HG03039 (cell line): ENCODE data around the gene POU6F2.

Experiments used
- ATAC-seq: cut with Tn5 transposase; IDR thresholded peaks from one replicate; pipeline ENCODE4 v1.9.1; 2021; ENCODE audit warnings: mild to moderate bottlenecking, moderate library complexity; ENCODE audit not compliant: unreplicated experiment

POU6F2 gene

DNA sequence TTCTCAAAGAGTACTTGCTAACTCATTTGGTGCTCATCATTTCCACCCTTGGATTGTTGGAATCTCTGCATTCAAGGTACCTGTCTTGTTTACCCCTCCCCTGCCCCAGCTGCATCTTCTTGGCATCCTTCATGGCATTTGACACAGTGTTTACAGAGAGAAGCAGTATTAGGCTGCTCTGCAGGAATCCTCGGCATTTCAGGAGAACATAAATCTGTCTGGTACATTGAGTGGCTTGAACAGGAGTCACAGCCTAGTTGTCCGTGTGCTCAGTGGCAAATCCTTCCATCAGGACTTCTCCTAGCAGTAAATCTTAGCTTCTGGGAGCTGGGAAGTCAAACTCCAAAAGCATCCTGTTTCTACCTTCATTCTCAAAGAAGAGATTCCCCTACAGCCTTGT is 451.7 kb downstream of the POU6F2 start:
- no peak for ATAC-seq

DNA sequence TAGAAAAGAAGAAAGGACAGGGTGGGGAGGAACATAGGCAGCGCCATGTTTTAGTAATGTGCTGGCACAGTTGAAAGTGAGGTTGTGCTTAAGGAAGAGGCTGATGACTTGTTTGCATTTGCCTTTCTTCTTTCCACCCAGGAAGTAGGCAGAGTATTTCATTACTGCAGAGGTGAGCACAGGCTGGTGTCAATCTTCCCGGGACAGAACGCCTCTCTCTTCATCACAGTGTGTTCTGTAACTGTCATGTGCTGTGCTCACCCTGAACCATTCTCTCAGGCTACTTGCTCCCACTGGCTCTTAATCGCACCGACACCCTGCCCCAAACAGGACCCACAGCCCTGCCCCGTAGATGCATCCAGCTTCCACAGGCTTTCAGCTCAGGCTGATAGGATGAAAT is 452.7 kb downstream of the POU6F2 start:
- ATAC-seq: no peak

DNA sequence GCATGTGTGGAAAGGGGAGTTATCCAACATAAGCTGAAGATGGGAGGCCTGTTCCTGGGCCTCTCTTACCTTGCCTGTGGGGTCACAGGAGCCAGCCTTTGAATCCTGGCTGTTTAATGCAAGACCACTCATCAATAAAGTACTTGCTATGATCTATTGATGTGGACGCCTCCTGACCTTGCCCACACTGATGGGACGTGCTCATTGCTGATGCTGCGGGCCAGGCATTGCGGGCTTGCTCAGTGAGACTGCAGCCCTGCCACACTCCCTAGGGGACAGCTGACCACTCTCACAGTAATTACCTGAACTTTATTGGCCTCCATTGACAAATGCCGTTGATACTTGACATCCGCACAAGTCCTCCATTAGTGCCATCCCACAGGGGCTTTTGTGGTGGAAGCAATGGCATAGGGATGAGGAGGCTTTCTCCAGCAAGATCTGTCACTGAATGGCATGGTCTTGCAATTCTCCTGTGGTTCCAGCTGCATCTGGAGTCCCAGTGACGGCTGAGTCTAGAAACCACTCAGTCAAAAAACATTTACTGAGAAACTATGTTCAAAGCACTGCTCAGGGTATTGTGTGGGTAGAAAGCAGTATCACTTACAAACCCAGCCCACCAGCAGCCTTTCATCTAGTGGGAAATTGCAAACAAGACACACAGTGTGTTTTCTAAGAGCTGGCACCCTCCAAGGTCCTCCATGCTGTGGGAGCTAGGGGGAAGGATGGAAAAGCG is 453.4 kb downstream of the POU6F2 start:
- no peak for ATAC-seq

DNA sequence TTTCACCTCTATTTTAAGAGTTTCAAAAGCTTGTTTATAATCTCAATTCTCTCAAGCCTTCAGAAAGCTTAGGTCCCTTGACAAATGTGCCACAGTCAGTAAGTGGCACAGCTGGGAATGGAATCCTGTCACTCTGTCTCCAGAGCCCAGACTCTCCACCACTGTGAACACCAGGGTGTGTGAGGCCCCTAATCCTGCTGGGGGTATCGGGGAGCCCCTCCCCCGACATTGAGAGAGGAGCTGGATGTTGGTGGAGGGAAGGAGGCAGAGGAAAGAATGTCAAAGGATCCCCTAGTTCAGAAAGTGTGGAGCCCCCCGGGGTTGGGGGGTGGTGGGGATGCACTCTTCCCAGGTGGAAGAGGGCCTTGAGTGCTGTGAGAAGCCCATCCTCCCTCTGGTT is 454.7 kb downstream of the POU6F2 start:
- no peak for ATAC-seq

DNA sequence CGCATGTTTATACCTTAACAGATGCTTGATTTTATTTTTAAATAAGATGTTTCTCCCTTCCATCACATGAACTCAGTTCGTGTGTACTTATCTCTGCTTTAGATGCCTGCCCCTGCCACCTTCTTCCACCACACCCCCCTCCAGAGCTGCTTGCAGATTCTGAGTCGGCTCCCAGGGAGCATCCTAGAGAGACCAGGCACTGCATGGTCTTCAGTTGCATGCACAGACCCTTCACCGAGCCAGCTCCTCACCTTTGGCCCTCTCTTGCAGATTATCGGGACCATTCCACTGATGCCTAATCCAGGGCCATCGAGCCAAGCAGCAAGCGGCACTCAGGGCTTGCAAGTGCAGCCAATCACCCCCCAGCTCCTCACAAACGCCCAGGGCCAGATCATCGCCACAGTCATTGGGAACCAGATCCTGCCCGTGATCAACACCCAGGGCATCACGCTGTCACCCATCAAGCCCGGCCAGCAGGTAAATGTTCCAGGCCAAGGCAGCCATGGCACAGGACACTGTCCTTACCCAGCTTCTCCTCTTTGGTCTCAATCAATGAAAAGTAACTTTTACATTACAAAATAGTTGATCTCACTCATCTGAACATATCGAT is 455.2 kb downstream of the POU6F2 start:
- no peak for ATAC-seq

DNA sequence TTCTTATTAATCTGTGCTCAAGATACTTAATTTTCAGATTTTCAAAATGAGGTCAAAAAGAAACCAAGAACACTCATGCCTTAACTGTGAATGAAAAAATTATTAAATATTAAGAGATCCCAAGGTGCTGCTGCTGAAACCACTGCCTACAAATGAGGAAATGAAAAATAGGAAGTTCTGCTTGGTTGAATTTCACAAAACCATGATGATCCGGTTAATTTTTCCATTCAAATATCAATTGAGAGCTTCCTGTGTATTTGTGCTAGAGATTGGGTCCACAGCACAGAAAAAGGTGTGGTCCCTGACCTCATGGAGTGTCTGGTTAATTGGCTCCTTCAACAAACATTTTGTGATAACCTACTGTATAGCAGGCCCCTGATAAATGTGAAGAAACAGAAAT is 455.8 kb downstream of the POU6F2 start:
- ATAC-seq: no peak

DNA sequence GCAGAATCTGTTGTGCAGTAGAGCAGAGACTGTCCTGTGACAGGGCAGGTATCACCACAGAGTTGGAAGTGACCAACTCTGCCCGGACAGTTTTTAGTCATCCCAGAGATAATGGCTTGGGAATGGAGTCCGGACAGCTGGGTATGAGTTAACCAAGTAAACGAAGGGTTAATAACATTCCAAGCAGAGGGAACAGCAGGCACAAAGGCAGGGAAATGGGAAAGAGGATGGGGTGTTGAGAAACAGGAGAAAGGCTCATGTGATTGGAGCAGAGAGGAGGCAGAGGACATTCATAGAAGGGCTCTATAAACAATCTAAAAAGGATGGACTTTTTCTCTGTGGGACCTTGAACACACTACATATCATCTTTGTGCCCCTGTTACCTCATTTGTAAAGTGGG is 456.3 kb downstream of the POU6F2 start:
- no peak for ATAC-seq

DNA sequence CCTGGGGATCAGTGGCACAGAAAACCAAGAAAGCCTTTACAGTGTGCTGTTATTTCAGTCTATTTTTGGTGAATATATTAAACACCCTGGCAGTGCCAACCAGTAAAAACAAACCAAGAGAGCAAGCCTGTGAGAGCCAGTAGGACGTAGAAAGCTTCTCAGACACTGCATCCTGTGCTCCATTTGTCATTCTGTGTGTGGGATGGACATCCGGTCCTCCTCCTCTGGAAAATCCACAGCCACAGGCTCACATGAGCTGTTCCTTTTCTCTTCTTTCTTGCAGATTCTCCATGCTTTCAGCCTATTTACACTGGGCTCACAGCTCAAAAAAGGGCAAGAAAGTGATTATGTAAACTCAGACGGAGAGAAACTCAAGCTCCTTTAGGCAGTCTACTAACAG is 468.8 kb downstream of the POU6F2 start:
- no peak for ATAC-seq

DNA sequence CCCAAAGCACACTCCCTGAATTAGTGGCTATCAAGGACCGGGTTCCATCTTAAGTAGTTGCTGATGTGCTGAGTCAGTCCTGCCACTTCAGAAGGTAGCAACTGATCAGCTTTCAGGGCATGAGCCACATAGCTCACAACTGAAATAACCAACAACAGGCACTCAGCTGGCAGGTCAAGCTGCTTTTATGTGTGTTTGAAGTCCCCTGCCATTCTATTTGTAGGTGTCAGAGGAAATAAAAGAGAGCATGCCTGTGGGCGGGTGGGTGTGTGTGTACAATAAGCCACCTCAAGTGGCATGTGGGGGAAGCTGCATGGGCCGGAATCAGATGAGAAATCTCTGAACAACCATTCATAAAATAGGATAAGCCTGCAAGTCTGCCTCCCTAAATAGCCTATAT is 474.2 kb downstream of the POU6F2 start:
- no peak for ATAC-seq

DNA sequence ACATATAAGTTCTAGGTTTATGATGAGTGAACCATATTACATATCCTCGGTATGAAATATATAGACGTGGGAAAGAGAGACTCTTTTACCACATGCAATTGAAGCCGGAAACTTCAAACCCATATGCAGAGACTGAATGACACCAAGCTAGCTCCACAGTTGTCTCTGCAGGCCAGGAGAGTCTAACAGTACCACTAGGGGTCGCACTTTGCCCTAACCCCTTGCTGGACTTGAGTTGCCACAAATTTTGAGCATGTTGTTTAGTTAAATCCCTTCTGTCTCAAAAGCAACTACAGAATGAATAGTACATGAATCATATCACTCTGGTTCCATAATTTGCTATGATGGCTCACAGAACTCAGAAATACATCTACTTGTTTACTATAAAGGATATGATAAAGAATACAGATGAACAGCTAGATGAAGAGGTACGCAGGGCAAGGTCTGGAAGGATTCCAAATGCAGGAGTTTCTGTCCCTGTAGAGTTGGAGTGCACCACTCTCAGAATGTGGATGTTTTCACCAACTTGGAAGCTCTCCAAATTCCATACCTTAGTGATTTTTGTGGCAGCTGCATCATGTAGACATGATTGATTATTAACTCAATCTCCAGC is 476.1 kb downstream of the POU6F2 start:
- ATAC-seq: peak; percentile 78

DNA sequence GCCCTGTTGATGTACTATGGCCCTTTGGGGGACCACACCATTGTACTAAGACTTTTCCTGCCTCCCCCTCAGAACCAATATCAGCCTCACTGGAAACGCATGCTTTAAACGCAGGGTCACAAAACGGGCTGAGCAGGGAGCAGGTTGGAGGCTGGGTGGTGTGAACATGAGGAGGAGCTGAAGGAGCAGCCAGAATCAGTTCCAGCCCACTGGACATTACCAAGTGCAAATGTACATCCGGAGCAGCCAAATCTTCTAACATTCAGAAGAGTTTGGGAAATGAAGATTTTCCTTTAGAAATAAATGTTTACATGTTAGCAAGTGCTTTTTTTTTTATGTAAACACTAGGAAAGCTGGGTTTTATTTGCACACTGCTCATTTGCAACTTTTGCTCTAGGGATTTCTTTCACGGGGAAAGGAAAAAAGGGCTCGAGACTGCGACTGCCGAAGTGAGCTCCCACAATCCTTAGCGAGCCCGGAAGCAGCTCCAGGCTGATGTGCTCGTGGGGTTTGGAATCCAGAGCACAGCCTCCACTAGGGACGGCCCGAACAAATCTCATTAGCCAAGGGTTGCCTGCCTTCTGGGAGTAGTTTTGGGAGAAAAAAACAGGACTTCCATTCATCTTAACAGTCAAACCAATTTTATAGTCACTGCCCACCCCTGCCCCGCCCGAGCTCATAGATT is 480.5 kb downstream of the POU6F2 start:
- no peak for ATAC-seq

DNA sequence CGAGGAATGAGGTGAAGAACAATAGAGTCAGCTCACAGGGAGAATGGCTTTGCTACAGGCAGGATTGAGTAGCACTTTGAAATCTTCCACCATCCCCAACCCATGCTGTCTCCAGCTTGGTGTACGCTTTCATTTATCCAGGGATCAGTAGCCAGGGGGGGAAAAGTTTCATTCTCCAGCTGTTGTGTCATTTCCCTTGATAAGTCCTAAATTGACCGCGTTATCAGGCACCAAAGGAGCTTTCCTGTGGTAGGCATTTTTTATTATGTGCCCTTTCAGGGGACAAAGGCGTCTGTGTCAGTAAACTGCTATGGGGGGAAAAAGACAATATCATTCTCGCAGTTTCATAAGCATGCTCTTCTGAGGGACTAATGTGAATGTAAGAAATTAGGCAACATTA is 481.9 kb downstream of the POU6F2 start:
- ATAC-seq: no peak

DNA sequence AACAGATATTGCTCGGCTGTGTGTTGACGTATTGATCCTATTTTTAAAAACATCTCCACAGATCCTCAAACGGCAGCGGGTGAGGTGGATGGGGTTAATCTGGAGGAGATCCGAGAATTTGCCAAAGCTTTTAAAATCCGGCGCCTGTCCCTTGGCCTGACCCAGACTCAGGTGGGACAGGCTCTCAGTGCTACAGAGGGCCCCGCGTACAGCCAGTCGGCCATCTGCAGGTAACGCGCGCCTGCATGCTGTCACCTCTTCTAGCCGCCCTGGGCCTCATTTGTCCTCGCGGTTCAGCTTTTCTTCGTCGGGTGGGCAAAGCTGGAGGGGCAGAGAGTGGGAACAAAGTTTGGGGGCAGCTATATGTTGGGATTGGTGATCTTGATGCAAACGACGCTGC is 482.8 kb downstream of the POU6F2 start:
- ATAC-seq: no peak

DNA sequence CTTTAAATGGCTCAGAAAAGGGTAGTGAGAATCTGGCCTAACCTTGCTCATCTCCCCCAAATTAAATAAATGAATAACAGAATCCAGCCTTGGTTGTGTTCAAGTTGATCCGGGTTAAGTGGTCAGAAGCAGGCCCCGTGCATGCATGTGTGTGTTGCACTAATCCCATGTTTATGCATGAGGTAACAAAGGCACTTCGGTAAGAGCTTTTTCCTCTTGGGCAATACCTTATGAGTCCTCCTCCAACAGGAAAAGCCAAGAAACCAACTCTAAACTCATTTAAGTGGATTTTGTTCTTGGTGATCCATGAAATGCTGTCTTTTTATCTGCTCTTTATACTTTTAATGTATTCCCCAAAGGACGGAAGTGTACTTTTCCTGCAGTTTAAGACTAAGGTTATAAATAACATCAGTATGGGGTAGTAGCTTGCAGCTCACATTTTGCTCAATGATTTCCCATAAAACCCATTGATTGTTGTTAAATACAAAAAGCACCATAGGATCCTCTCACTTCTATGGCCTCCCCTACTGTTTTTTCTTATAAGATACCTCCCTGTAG is 483.6 kb downstream of the POU6F2 start:
- no peak for ATAC-seq

DNA sequence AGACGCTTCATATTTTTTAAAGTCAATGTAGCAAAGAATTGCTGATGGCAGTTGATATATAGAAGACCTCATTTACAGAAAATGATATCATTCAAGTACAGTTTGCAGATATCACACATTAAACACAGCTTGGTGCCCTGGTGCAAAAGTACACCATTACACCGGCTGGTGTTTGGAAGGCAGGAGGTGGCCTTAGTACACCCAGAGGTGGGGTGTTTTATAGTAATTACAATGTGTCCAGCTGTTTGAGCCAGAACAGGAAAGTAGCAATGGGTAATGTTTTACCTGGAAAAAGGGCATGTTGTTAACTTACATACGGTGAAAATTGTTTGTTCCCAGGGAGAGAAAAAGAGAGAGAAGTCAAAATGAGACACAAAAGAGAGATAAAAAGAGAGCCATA is 485.5 kb downstream of the POU6F2 start:
- ATAC-seq: no peak

DNA sequence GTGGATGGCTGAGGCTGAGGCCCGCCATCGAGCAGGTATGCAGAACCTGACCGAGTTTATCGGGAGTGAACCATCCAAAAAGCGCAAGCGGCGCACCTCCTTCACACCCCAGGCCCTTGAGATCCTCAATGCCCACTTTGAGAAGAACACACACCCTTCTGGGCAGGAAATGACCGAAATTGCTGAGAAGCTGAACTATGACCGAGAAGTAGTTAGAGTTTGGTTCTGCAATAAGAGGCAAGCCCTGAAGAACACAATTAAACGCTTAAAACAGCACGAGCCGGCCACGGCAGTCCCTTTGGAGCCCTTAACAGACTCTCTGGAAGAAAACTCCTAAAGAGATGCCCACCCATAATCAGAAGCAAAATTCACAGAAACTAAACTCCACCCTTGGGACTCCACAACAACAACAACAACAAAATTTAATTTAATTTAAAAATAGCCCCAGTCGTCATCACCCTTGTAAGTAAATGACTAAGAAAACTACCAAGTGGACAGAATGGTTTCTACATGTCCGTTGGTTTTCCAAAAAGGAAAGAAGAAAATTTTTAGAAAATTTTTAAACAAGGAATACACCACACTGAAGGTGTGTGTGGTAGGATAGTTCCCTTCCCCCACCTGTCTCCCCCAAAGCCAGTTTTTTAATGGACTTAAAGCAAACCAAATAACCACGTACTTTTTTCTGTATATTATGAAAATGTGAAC is 486.8 kb downstream of the POU6F2 start:
- ATAC-seq: no peak

DNA sequence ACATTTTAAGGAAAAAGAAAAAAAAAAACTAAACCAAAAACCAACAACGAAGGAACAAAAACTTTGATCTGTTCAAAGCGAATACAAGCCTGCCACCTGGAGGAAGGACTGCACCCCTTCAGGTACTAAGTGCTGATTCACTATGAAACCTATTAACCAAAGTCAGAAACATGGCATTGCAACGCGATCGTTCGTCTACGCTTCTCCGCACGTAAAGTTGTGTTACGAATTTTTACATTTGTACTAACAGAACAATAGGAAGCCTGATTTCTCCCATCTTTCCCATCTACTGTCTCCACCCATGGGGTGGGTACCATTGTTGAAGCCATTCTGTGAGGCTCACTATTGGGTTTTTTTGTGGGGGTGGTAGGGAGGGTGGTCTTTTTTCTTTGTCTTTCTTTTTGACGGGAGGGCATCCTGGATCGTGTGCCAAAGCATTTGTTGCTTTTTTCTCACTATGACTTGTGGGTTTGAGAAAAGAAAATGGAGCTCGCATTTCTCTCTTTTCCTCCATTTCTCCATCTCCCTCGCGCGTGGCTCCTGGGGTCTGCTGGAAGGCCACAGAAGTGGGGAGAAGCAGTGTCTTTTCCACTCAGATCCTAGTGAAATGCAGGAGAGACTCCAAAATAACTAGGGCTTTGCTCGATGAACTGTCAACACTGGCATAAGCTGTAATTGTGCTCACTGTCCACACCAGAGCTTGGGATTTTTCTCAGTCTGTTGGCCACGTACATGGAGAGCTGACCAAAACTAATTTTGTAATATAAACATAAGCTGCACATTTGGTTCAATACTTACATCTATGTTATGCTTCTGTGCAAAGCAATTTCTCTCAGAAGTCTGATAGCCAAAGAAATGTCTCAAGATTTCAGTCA is 487.6 kb downstream of the POU6F2 start:
- peak; percentile 88 for ATAC-seq

DNA sequence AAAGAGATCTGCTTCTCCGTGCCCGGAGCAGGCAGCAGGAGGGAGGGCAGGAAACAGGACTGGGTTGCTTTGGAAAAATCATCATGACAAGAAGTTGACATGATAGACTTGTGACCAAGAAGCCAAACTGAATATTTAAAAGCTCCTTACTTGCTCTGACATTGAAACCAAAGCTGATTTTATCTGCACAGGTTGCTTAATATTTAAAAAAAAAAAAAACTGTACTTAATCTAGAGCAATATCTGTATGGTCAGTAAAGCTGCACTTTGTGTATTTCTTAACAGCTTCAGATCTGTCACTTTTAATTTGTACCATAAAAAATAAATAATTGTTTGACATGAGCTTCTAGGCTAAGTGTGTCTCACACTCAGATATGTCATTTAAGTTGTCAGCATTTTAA is 490.6 kb downstream of the POU6F2 start:
- ATAC-seq: no peak

DNA sequence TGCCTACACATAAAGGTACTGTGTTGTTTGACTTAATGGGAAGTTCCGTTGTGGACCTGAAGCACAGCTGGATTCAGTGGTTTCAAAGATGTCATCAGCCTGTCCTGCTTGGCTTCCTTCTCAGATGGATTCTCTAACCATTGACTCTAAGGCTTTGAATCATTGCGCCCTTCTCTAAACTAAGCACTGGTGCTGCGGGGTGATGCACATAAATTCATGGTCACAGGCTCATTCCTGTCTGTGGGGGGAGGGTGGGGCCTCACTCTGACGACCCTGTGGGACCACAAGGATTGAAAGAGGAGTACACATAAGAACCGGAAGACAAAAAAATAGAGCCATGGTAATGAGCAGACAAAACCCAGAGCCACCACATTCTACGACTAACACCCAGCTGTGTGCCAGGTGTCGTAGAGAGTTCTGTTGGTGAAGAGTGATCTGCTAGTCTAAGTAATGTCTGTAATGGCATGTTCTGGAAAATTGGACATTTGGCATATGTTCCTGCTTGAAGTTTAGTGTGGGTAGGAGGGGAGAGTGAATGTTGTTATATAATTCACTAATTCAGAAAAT is 491.2 kb downstream of the POU6F2 start:
- no peak for ATAC-seq

DNA sequence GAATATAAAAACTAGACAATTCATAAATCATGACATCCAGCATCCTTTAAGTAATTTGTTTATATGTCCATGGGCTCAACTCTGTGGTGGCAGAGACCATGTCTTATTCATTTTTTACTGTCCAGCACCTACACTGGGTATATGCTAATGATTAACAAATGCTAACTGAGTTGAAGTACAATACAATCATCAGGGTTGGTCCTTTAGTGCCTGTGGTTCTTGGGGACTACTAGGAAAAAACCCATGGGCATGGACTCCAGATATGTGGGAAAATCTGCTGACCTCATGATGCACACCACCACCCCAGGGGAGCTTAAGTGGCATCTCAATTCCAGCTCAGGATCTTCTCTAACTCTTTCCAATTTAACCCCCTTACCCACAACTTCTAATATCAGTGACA is 503.2 kb downstream of the POU6F2 start:
- ATAC-seq: no peak
